Activated CD4-positive, CD25-positive, alpha-beta regulatory T cell treated with anti-CD3 and anti-CD28 coated beads, Interleukin-2, amount 50 U/mL, for 24 hours (primary cell): ENCODE data around the gene LPAR5.
"Not testable (repeated sequence)": the region's sequence is repeated elsewhere in the genome, so short reads cannot be mapped to it uniquely, and the experiment has no call there.

Source experiments
- ATAC-seq, 2 donors: fragments of 150-1000 bp; cut with Tn5 transposase; one replicate each; pipeline ENCODE4 v1.10.0; 2021; ENCODE audit warnings: mild to moderate bottlenecking in 1 of 2, moderate library complexity in 1 of 2

LPAR5 gene

GRCh38 chr12:6605421-6606330 is 30.1 kb downstream of the LPAR5 start:
- peak; percentile 33 to 34 for ATAC-seq

- no peak for ATAC-seq
Observed at GRCh38 chr12:6604259-6605029, 31.3 kb downstream of the LPAR5 start.

GRCh38 chr12:6603095-6603567 is 32.6 kb downstream of the LPAR5 start:
- no peak for ATAC-seq

GRCh38 chr12:6602526-6602925 is 33.2 kb downstream of the LPAR5 start:
- no peak for ATAC-seq

GRCh38 chr12:6595673-6596072 is 40.1 kb downstream of the LPAR5 start:
- not testable (repeated sequence) for ATAC-seq

- ATAC-seq, result no peak
Observed at GRCh38 chr12:6592087-6592486, 43.7 kb downstream of the LPAR5 start.

- not testable (repeated sequence) for ATAC-seq
Observed at GRCh38 chr12:6586569-6586968, 49.2 kb downstream of the LPAR5 start.

- no peak for ATAC-seq
Observed at GRCh38 chr12:6584293-6584692, 51.5 kb downstream of the LPAR5 start.

GRCh38 chr12:6582959-6583358 is 52.8 kb downstream of the LPAR5 start:
- ATAC-seq, result no peak

GRCh38 chr12:6582196-6582595 is 53.6 kb downstream of the LPAR5 start:
- ATAC-seq, result no peak

GRCh38 chr12:6575648-6576047 is 60.1 kb downstream of the LPAR5 start:
- no peak for ATAC-seq

- ATAC-seq, result peak; percentile 49 to 60
Observed at GRCh38 chr12:6574576-6575295, 61.0 kb downstream of the LPAR5 start.

- ATAC-seq, result no peak
Observed at GRCh38 chr12:6573001-6573400, 62.8 kb downstream of the LPAR5 start.

GRCh38 chr12:6570264-6570887 is 65.4 kb downstream of the LPAR5 start:
- ATAC-seq, result no peak

GRCh38 chr12:6569786-6570185 is 66.0 kb downstream of the LPAR5 start:
- ATAC-seq, result no peak

- ATAC-seq, result no peak
Observed at GRCh38 chr12:6569312-6569711, 66.4 kb downstream of the LPAR5 start.
